BJ (cell line): Measurements from ENCODE around the gene RBM26. TPM values are rescaled to one million over a fixed set of nuclear protein-coding genes. Genes with fewer than 3 reads are reported as not detected.
A peak's percentile ranks its signal among the peaks of the same experiment; 100 is the strongest.

Source experiments
- CTCF ChIA-PET: fragments of 350-600 bp; formaldehyde crosslinking; extraction: SDS; loops from one replicate; lab custom pipeline; 2021; ENCODE audit warnings: antibody characterized with exemption, inconsistent platforms; lab: Yijun Ruan, JAX
- POLR2A ChIA-PET: fragments of 300-600 bp; sonication (Branson Sonifier 250); formaldehyde crosslinking; extraction: SDS; loops from one replicate; lab custom pipeline; 2021; ENCODE audit warnings: antibody characterized with exemption; lab: Charles Lee
- DNase-seq: peaks from one replicate; pipeline ENCODE4 v3.0.0-alpha.2; 2011; ENCODE audit warnings: low read depth
- H3K27me3 ChIP-seq: 2 replicates; pipeline ENCODE4 v1.6.0; 2011; ENCODE audit warnings: low read length; ENCODE audit not compliant: control insufficient read depth, insufficient read depth
- H3K36me3 ChIP-seq: 2 replicates; pipeline ENCODE4 v1.5.1; 2011; ENCODE audit warnings: low read length; ENCODE audit not compliant: control insufficient read depth, insufficient read depth
- H3K4me3 ChIP-seq: 2 replicates; pipeline ENCODE4 v1.5.1; 2011; ENCODE audit warnings: low read depth, mild to moderate bottlenecking, control low read depth, low read length
- CTCF ChIP-seq: IDR thresholded peaks from 2 replicates; pipeline ENCODE4 v1.5.1; 2011; ENCODE audit warnings: low read depth, mild to moderate bottlenecking, control low read depth, inconsistent platforms, low read length, moderate library complexity; ENCODE audit not compliant: insufficient read depth
- polyA plus RNA-seq: library from polyadenylated mRNA; depleted of rRNA; stranded (reverse); fragments of >200 nt; gene quantifications from 2 replicates; pipeline ENCODE4 v1.2.3, GENCODE V29; 2011

RBM26 gene
- polyA plus RNA-seq, 1 experiment, result 7.9 TPM

DNA sequence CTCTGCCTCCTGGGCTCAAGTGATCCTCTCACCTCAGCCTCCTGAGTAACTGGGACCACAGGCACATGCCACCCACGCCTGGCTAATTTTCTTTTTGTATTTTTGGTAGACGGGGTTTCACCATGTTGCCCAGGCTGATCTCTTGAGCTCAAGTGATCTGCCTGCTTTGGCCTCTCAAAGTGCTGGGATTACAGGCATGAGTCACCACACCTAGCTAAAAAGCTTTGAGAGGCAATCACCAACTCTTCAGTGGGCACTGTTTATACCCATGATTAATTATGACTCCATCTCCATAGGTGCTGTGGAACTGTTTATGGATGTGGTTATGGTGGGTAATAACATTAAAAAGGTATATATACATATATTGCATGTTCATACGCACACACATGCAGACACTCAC, 7.5 kb upstream of the RBM26 start:
- POLR2A ChIA-PET, result no interaction called here
- Histone ChIP-seq H3K36me3 (no peaks in the 10 kb centered on the region), H3K27me3 (no peaks in the 10 kb centered on the region), H3K4me3 (no peak overlapping the region)
- DNase-seq, result no peak
- CTCF ChIA-PET, result interaction anchor here (3.9 kb wide), 1 partner anchor 10 kb away, joined by 23 read pairs; no protein-coding TSS in a partner anchor
- TF ChIP-seq CTCF, result no peak

DNA sequence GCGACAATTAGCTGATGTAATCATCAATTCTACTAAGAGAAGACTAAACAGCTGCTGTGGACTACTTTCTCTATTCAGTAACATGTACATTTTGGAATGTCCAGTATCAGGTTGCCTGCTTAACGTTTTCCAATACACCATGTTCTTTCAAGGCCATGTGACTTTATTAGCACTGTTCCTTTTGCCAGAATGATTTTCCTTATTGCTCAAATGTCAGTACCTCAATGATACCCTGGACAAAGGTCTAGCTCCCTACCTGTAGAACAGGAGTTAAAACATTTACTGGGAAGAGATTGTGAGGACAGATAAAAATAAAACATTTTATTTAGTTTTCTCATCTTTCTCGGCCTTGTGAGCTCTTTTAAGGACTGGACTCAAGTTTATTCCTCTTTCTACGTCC, 3.8 kb upstream of the RBM26 start:
- DNase-seq, result no peak
- no peaks in the 10 kb centered on the region for H3K27me3 ChIP-seq
- no peaks in the 10 kb centered on the region for H3K36me3 ChIP-seq
- POLR2A ChIA-PET, result interaction anchor here (0.6 kb wide), 1 partner anchor 8 kb away, joined by 4 read pairs; no protein-coding TSS in a partner anchor
- no peak for TF ChIP-seq CTCF
- CTCF ChIA-PET, result interaction anchor here (0.8 to 1.1 kb wide), 2 partner anchors 14 to 41 kb away, joined by 3 read pairs; no protein-coding TSS in a partner anchor
- no peak overlapping the region for H3K4me3 ChIP-seq

DNA sequence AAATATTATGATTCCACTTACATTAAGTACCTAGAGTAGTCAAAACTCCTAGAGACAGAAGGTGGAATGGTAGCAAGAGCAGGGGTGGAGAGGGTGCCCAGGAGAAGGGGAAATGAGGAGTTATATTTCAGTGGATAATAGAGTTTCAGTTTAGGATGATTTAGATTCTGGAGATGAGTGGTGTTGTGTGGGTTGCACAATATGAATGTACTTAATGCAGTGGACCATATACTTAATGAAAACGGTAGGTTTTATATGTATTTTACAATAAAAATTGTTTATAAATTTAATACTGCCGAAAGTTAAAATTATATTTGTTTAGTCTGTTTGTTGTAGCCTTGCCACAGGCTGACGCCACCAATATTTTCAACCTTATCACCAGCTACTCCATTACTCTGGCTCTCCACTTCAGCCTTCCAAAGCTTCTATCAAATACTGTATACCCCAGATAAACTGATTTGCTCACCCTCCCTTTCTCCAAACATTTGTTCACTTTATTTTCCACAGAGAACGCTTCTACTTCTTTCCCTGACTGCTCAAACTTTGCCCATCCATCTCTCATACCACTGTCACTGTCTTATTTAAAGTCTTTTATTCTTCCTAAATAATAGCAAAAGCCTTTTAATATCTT, 1.4 kb upstream of the RBM26 start:
- ChIA-PET POLR2A (no interaction called here), CTCF (interaction anchor here (0.8 to 2.6 kb wide), 3 partner anchors 8 to 25 kb away, joined by 3 to 9 read pairs (median 8); no protein-coding TSS in a partner anchor)
- no peak for DNase-seq
- no peaks in the 10 kb centered on the region for H3K27me3 ChIP-seq
- H3K4me3 ChIP-seq, result no peak overlapping the region
- TF ChIP-seq CTCF, result no peak
- H3K36me3 ChIP-seq, result no peaks in the 10 kb centered on the region

- peak overlapping the region; percentile 91 for H3K4me3 ChIP-seq
- no peaks in the 10 kb centered on the region for H3K27me3 ChIP-seq
- no peak for DNase-seq
- ChIA-PET CTCF (interaction anchor here (1.0 to 2.6 kb wide), 3 partner anchors 9 to 18 kb away, joined by 3 to 9 read pairs (median 8); no protein-coding TSS in a partner anchor), POLR2A (no interaction called here)
- no peaks in the 10 kb centered on the region for H3K36me3 ChIP-seq
- TF ChIP-seq CTCF, result no peak
These were observed 498 bp upstream of the RBM26 start for GRCh38 chr13:79406597-79406908.

GRCh38 chr13:79405501-79405830, 589 bp downstream of the RBM26 start:
- ChIA-PET CTCF (interaction anchor here (0.6 to 2.6 kb wide), 3 partner anchors 10 to 19 kb away, joined by 3 to 9 read pairs (median 8); no protein-coding TSS in a partner anchor), POLR2A (interaction anchor here (0.6 kb wide), 1 partner anchor 12 kb away, joined by 3 read pairs; no protein-coding TSS in a partner anchor)
- Histone ChIP-seq H3K4me3 (peak overlapping the region; percentile 91), H3K36me3 (no peaks in the 10 kb centered on the region), H3K27me3 (no peaks in the 10 kb centered on the region)
- TF ChIP-seq CTCF, result no peak
- DNase-seq, result no peak
